ENCODE measurements around the gene EIF3F. TPM values are rescaled to one million over a fixed set of nuclear protein-coding genes. Genes with fewer than 3 reads are reported as not detected.

Gene EIF3F
- total RNA-seq, 1 donor from 2014 or later, result 515 TPM

GRCh38 chr11:8036002-8036802 is 49.1 kb downstream of the EIF3F start:
- no peak for DNase-seq (ENCODE audit: low spot score)
- TF ChIP-seq, protein P1, sequence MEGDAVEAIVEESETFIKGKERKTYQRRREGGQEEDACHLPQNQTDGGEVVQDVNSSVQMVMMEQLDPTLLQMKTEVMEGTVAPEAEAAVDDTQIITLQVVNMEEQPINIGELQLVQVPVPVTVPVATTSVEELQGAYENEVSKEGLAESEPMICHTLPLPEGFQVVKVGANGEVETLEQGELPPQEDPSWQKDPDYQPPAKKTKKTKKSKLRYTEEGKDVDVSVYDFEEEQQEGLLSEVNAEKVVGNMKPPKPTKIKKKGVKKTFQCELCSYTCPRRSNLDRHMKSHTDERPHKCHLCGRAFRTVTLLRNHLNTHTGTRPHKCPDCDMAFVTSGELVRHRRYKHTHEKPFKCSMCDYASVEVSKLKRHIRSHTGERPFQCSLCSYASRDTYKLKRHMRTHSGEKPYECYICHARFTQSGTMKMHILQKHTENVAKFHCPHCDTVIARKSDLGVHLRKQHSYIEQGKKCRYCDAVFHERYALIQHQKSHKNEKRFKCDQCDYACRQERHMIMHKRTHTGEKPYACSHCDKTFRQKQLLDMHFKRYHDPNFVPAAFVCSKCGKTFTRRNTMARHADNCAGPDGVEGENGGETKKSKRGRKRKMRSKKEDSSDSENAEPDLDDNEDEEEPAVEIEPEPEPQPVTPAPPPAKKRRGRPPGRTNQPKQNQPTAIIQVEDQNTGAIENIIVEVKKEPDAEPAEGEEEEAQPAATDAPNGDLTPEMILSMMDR (IDR thresholded peaks at IDR 0.05; ENCODE audit: unreplicated experiment), result no peak
- no peaks in the 10 kb centered on the region for H3K36me3 Mint-ChIP-seq (ENCODE audit: low read depth, unreplicated experiment)
- H3K4me3 Mint-ChIP-seq (ENCODE audit: unreplicated experiment), result no peak overlapping the region
- H3K9me3 Mint-ChIP-seq (ENCODE audit: unreplicated experiment), result no peaks in the 10 kb centered on the region
- H3K4me1 Mint-ChIP-seq (ENCODE audit: unreplicated experiment), result peaks cover 25% of the 10 kb centered on the region
- peaks cover 15% of the 10 kb centered on the region for H3K27me3 Mint-ChIP-seq (ENCODE audit: unreplicated experiment)
- no peak overlapping the region for H3K27ac Mint-ChIP-seq (ENCODE audit: unreplicated experiment)

DNA sequence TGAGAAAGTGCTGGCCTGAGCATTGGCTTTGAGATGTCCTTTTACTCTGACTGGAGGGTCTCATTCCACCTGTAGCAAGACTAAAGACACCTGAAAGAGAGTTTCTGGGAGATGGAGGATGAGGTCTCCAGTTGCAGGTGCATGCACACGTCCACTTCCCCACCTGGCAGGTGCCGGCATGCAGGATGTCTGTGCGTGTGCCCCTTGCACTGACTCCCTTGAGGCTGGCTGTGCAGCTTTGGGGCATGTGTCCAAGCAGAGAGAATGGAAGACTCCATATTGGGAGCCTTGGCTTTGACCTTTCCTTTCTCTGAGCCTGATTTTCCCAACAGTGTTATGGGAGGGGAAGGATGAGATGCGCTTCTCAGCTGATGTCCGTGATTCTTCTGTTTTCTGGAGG is 49.8 kb downstream of the EIF3F start:
- no peaks in the 10 kb centered on the region for H3K9me3 Mint-ChIP-seq (ENCODE audit: unreplicated experiment)
- peaks cover 25% of the 10 kb centered on the region for H3K4me1 Mint-ChIP-seq (ENCODE audit: unreplicated experiment)
- H3K27ac Mint-ChIP-seq (ENCODE audit: unreplicated experiment), result no peak overlapping the region
- no peak for DNase-seq (ENCODE audit: low spot score)
- no peaks in the 10 kb centered on the region for H3K36me3 Mint-ChIP-seq (ENCODE audit: low read depth, unreplicated experiment)
- TF ChIP-seq, protein P1 (IDR thresholded peaks at IDR 0.05; ENCODE audit: unreplicated experiment), result no peak
- H3K4me3 Mint-ChIP-seq (ENCODE audit: unreplicated experiment), result no peak overlapping the region
- peaks cover 15% of the 10 kb centered on the region for H3K27me3 Mint-ChIP-seq (ENCODE audit: unreplicated experiment)

GRCh38 chr11:8038393-8038792 is 51.3 kb downstream of the EIF3F start:
- peaks cover 17% of the 10 kb centered on the region for H3K4me1 Mint-ChIP-seq (ENCODE audit: unreplicated experiment)
- DNase-seq (ENCODE audit: low spot score), result no peak
- H3K9me3 Mint-ChIP-seq (ENCODE audit: unreplicated experiment), result no peaks in the 10 kb centered on the region
- TF ChIP-seq, protein P1 (IDR thresholded peaks at IDR 0.05; ENCODE audit: unreplicated experiment), result no peak
- H3K27ac Mint-ChIP-seq (ENCODE audit: unreplicated experiment), result no peak overlapping the region
- H3K27me3 Mint-ChIP-seq (ENCODE audit: unreplicated experiment), result peaks cover 13% of the 10 kb centered on the region
- no peak overlapping the region for H3K4me3 Mint-ChIP-seq (ENCODE audit: unreplicated experiment)
- H3K36me3 Mint-ChIP-seq (ENCODE audit: low read depth, unreplicated experiment), result no peaks in the 10 kb centered on the region

DNA sequence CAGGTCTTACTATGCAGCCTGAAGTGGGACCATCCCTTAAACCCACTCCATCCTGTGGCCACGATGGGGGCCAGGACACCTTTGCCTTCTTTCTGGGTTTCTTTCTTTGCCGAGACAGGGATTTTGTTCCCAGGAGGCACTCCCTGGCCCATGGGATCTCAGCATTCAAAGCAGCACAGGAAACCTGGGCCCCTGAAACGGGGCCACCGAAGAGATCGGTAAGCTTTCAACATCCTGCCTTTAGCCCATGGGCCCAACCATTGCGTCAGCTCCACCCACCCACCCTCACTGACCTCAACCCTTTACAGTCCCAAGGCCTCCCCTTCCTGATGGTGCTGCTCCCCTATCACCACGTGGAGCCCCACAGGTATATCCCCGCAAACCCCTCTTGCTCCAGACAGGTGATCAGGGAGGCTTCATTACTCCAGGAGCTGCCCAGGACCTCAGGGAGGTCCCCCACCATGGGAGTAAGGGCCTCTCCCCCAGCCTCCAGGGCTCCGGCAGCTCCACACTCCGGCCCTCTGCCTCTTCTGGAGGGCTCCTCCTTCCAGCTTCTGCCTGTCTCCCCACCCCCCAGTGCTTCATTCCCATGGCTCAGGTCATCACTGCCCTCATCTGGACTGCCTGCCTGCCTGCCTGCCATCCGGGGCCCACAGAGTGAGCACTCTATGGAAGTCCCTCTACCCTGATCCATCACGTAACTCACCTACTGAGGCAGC is 51.8 kb downstream of the EIF3F start:
- no peak overlapping the region for H3K27ac Mint-ChIP-seq (ENCODE audit: unreplicated experiment)
- peaks cover 13% of the 10 kb centered on the region for H3K27me3 Mint-ChIP-seq (ENCODE audit: unreplicated experiment)
- DNase-seq (ENCODE audit: low spot score), result no peak

More for the DNA sequence above, 51.8 kb downstream of the EIF3F start:
- TF ChIP-seq, protein P1 (IDR thresholded peaks at IDR 0.05; ENCODE audit: unreplicated experiment), result no peak
- Mint-ChIP-seq H3K4me3 (ENCODE audit: unreplicated experiment) (no peak overlapping the region), H3K4me1 (ENCODE audit: unreplicated experiment) (peaks cover 14% of the 10 kb centered on the region), H3K36me3 (ENCODE audit: low read depth, unreplicated experiment) (no peaks in the 10 kb centered on the region), H3K9me3 (ENCODE audit: unreplicated experiment) (no peaks in the 10 kb centered on the region)
